Lower leg skin (tissue), 4 donors: ENCODE results near the gene GCNT2. TPM values are rescaled to one million over a fixed set of nuclear protein-coding genes. Genes with fewer than 3 reads are reported as not detected.
"Not testable (repeated sequence)": the region's sequence is repeated elsewhere in the genome, so short reads cannot be mapped to it uniquely, and the experiment has no call there.

Experiments
- DNase-seq, 2 donors: peaks; one replicate each; pipeline ENCODE4 v3.0.0-alpha.2; 2019; ENCODE audit warnings: low spot score in 2 of 2
- H3K4me3 ChIP-seq: fragments of 200-600 bp; sonication (generic); 2 replicates; pipeline ENCODE4 v1.5.1; 2017; ENCODE audit warnings: mild to moderate bottlenecking, low read depth; ENCODE audit not compliant: poor library complexity, severe bottlenecking
- POLR2A ChIP-seq, 2 donors: fragments of 450-650 bp; IDR thresholded peaks; one replicate each; pipeline ENCODE4 v1.6.1; 2016 to 2017; ENCODE audit warnings: antibody characterized with exemption in 2 of 2, mild to moderate bottlenecking in 1 of 2, moderate library complexity in 1 of 2
- WGBS, 2 donors: methylation state at CpG; one replicate each; pipeline ENCODE4 v1.1.5; 2018; 5-methylcytosine and 5-hydroxymethylcytosine counted together
- intact Hi-C: fragments of 100-400 bp; cut with DNase I; formaldehyde crosslinking; loops from one replicate; pipeline ENCODE4 v1.15.0; 2023; ENCODE audit warnings: low total_unique reads
- total RNA-seq, 4 donors: library from RNA; depleted of rRNA; stranded (reverse); fragments of >200 nt; gene quantifications; one replicate each; pipeline ENCODE4 v1.1.0, GENCODE V29; 2016
- TF ChIP-seq, protein P1 (sequence below), 3 donors: fragments of 450-650 bp; IDR thresholded peaks; one replicate each; pipeline ENCODE4 v1.5.1; 2016; ENCODE audit warnings: antibody characterized with exemption in 3 of 3, mild to moderate bottlenecking in 3 of 3, moderate library complexity in 2 of 3

Gene GCNT2
- total RNA-seq, 4 donors from 2014 or later, result 5.6 to 12.0 (median 10.7) TPM

DNA sequence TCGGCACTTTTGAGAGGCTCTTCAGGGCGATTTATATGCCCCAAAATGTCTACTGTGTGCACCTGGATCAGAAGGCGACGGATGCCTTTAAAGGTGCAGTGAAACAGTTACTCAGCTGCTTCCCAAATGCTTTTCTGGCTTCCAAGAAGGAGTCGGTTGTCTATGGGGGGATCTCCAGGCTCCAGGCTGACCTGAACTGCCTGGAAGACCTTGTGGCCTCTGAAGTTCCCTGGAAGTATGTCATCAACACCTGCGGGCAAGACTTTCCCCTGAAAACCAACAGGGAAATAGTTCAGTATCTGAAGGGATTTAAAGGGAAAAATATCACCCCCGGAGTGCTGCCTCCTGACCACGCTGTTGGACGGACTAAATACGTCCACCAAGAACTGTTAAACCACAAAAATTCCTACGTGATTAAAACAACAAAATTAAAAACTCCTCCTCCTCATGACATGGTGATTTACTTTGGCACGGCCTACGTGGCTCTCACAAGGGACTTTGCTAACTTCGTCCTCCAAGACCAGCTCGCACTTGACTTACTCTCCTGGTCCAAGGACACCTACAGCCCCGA, 8.2 kb downstream of the GCNT2 start:
- peak in 1 of 2 donors; percentile 70 for DNase-seq
- whole genome bisulfite sequencing, 2 donors, result 67 to 73% methylated on average over 16 of the region's 16 CpGs
- intact Hi-C loops, result no loop called here
- TF ChIP-seq, protein P1, sequence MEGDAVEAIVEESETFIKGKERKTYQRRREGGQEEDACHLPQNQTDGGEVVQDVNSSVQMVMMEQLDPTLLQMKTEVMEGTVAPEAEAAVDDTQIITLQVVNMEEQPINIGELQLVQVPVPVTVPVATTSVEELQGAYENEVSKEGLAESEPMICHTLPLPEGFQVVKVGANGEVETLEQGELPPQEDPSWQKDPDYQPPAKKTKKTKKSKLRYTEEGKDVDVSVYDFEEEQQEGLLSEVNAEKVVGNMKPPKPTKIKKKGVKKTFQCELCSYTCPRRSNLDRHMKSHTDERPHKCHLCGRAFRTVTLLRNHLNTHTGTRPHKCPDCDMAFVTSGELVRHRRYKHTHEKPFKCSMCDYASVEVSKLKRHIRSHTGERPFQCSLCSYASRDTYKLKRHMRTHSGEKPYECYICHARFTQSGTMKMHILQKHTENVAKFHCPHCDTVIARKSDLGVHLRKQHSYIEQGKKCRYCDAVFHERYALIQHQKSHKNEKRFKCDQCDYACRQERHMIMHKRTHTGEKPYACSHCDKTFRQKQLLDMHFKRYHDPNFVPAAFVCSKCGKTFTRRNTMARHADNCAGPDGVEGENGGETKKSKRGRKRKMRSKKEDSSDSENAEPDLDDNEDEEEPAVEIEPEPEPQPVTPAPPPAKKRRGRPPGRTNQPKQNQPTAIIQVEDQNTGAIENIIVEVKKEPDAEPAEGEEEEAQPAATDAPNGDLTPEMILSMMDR (IDR thresholded peaks at IDR 0.05), result no peak
- no peak for TF ChIP-seq POLR2A (IDR thresholded peaks at IDR 0.05)
- no peak overlapping the region for H3K4me3 ChIP-seq

DNA sequence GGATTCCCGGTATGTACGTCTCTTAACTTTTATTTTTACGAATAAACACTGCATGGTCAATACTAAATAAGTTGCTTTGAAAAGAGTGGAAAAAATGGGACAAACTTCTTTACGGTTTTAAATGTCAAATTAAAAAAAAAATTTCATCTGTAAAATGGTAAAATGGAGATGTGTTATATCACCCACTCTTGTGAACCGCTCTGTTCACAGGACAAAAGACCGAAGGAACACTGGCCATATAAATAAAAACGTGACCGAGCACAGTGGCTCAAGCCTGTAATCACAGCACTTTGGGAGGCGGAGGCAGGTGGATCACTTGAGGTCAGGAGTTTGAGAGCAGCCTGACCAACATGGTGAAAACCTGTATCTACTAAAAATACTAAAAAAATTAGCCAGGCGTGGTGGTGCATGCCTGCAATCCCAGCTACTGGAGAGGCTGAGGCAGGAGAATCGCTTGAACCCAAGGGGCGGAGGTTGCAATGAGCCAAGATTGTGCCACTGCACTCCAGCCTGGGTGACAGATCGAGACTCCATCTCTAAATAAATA, 8.8 kb downstream of the GCNT2 start:
- intact Hi-C loops, H3K4me3 ChIP-seq: not testable (repeated sequence)
- DNase-seq, result peak in 1 of 2 donors; percentile 53
- WGBS, 2 donors, result 90 to 93% methylated on average over 13 of the region's 13 CpGs

DNA sequence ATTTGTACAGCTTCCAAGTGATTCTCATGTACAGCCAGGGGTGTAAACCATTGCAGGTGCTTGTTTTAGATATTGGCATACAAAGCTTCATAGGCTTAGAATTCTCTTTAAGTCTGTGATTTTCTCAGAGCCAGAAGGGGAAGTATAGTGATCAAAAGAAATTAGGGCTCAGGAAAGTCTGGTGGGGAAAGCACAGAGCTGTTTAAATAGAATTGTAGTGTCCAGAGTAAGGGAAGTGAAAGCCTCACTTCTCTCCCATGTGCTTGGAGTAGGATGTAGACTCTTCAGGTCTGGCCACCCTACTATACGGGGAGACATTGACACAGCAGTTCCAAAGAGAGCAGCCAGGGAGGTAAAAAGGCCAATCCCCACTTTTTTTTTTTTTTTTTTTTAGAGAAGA, 10.4 kb downstream of the GCNT2 start:
- DNase-seq, result no peak
- intact Hi-C loops, result no loop called here
- 39 to 55% methylated on average over 1 of the region's 1 CpG for WGBS, 2 donors
- no peak overlapping the region for H3K4me3 ChIP-seq
- TF ChIP-seq, protein P1 (IDR thresholded peaks at IDR 0.05), result no peak
- TF ChIP-seq POLR2A (IDR thresholded peaks at IDR 0.05), result no peak

DNA sequence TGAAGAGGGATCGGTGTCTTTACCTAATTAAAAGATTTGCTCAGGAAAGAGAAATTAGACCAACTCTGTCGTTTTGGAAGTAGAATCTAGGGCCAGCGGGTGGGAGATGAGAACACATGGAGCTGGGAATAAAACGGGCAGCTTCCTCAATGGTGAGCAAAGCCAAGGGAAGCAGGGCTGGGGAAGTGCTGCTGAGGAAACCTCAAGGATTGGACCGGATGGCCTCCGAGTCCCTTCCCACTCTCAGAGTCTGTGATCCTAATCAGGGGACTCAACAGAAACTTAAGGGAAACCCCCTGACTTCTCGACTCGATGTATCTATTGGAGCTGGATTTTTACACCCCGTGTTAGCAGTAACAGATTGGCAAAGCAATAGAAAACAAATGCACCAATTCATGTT, 10.8 kb downstream of the GCNT2 start:
- DNase-seq, result peak in 1 of 2 donors; percentile 82
- intact Hi-C loops, result no loop called here
- TF ChIP-seq, protein P1 (IDR thresholded peaks at IDR 0.05), result no peak
- TF ChIP-seq POLR2A (IDR thresholded peaks at IDR 0.05), result no peak
- 56 to 62% methylated on average over 9 of the region's 9 CpGs for WGBS, 2 donors
- no peak overlapping the region for H3K4me3 ChIP-seq

DNA sequence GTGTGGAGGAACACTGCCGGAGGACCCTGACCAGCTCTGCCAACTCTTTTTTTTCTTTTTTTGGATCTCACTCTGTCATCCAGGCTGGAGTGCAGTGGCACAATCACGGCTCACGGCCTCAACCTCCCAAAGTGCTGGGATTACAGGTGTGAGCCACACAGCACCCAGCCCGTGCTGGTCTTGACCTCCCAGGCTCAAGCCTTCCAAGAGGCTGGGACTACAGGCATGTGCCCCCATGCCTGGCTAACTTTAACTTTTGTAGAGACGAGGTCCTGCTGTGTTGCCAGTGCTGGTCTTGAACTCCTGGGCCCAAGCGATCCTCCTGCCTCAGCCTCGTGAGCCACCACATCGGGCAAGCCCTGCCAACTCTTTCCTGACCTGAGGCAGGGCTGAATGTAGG, 11.2 kb downstream of the GCNT2 start:
- 76 to 80% methylated on average over 8 of the region's 8 CpGs for WGBS, 2 donors
- peak in 1 of 2 donors; percentile 61 for DNase-seq
- TF ChIP-seq, protein P1 (IDR thresholded peaks at IDR 0.05), result no peak
- TF ChIP-seq POLR2A (IDR thresholded peaks at IDR 0.05), result no peak
- H3K4me3 ChIP-seq, result no peak overlapping the region
- intact Hi-C loops, result no loop called here

DNA sequence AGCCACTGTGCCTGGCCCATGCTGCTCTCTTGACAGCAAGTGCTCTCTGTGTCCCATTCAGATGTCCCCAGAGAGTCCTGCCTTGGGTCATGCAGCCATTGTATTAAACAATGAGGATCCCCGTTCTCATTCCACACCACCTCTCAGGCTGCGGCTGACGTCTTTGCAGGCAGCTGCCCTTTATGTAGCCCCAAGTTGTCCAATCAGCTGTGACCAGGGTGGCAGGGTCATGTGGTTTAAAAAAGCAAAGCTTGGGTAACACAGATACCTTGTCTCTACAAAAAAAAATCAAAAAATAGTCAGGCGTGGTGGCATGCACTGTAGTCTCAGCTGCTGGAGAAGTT, 13.2 kb downstream of the GCNT2 start:
- DNase-seq, result peak in 1 of 2 donors; percentile 42
- WGBS, 2 donors, result 68 to 80% methylated on average over 4 of the region's 4 CpGs
- TF ChIP-seq, protein P1 (IDR thresholded peaks at IDR 0.05), result no peak
- no peak for TF ChIP-seq POLR2A (IDR thresholded peaks at IDR 0.05)
- intact Hi-C loops, result no loop called here
- H3K4me3 ChIP-seq, result no peak overlapping the region
